Erythroblast (primary cell): ENCODE results near the gene ZSWIM7.

Source experiments
- GATA1 ChIP-seq: IDR thresholded peaks from 2 replicates; pipeline ENCODE4 v1.6.1; 2011; ENCODE audit warnings: low read depth, mild to moderate bottlenecking, control low read depth, low read length, moderate library complexity
- POLR2A ChIP-seq: IDR thresholded peaks from 2 replicates; pipeline ENCODE4 v1.6.1; 2011; ENCODE audit warnings: mild to moderate bottlenecking, low read length

DNA sequence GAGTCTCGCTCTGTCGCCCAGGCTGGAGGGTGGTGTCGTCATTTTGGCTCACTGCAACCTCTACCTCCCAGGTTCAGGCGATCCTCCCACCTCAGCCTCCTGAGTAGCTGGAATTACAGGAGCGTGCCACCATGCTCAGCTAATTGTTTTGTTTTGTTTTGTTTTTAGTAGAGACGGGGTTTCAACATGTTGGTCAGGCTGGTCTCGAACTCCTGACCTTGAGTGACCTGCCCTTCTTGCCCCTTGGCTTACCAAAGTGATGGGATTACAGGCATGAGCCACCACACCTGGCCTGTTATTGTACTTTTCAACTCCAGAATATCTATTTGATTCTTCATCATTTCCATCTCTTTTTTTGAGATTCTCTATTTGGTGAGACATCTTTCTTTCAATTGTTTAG lies 63.6 kb downstream of the ZSWIM7 start:
- TF ChIP-seq POLR2A (no peak), GATA1 (no peak)
